ENCODE data around the gene PRRT1B.
A peak's percentile ranks its signal among the peaks of the same experiment; 100 is the strongest.

Gene PRRT1B

DNA sequence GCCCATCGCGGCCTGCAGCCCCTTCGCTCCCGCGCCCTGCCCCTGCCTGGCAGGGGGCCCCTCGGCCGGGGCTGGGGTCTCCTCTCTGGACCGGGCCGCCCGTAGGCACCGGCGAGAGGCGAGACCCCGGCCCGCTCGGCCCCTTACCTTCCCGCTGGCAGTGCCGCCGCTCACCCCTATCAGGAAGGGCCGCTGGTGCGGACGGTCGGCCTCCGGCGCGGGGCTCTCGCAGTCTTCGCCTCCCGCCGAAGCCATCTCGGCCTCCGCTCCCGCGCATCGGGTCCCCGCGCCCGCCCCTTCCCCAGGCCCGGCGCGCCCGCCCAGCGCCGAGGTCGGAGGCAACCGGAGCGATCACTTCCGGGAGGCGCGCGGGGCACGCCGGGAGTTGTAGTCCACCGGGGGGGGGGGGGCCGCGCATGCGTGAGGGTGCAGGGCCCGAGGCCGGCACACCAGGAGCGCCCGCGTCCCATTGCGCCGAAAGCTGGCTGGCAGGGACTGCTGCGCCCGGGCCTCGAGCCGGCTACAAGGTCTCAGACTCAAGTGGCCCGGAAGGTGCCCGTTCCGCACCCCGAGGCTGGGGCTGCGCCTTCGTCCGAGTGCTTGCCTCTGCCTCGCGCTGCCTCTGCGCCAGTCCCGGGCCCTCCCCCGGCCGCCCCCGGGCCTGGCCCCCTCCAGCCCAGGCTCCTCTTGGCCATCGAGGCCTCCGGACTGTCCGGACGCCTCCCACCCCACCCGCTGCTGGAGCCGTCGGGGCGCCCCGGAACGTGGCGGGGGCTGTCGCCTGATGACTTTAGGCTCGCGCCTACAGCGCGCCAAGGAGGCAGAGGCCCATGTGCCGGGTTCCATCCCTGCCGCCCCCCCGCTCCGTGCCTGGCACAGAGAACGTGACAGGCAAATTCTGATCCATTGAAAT, 14.1 kb upstream of the PRRT1B start, which contains the start of gene UCK1:
UCK1 (minus strand) TSS at position 344 of the 913 bp plus-strand sequence; CDS start at position 255, 89 bp downstream.
- H3K9ac ChIP-seq = peak within 1 kb of the TSS; percentile 59
- peak within 1 kb of the TSS; percentile 93 for H3K4me2 ChIP-seq
- H3K79me2 ChIP-seq (ENCODE audit: insufficient read depth, low read depth) = peaks cover 13% of the 10 kb centered on the region; the same call in 1 of the 2 replicates
- H3K4me1 ChIP-seq (ENCODE audit: low read depth, poor library complexity, severe bottlenecking) = peaks cover 8% of the 10 kb centered on the region
- no peaks in the 10 kb centered on the region for H3K27me3 ChIP-seq (ENCODE audit: insufficient read depth, low read depth)
- TF ChIP-seq, protein P1, sequence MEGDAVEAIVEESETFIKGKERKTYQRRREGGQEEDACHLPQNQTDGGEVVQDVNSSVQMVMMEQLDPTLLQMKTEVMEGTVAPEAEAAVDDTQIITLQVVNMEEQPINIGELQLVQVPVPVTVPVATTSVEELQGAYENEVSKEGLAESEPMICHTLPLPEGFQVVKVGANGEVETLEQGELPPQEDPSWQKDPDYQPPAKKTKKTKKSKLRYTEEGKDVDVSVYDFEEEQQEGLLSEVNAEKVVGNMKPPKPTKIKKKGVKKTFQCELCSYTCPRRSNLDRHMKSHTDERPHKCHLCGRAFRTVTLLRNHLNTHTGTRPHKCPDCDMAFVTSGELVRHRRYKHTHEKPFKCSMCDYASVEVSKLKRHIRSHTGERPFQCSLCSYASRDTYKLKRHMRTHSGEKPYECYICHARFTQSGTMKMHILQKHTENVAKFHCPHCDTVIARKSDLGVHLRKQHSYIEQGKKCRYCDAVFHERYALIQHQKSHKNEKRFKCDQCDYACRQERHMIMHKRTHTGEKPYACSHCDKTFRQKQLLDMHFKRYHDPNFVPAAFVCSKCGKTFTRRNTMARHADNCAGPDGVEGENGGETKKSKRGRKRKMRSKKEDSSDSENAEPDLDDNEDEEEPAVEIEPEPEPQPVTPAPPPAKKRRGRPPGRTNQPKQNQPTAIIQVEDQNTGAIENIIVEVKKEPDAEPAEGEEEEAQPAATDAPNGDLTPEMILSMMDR (conservative IDR thresholded peaks at IDR 0.05; ENCODE audit: low read depth, low read length) = no peak
- no peak within 1 kb of the TSS for H3K27ac ChIP-seq
- H2AFZ ChIP-seq (ENCODE audit: low read depth) = peak within 1 kb of the TSS; percentile 71
- no peak within 1 kb of the TSS for H3K4me3 ChIP-seq (IDR thresholded peaks at IDR 0.05; ENCODE audit: insufficient read depth, low read depth, low read length)
- H4K20me1 ChIP-seq (ENCODE audit: insufficient read depth) = no peaks in the 10 kb centered on the region
- H3K36me3 ChIP-seq (ENCODE audit: insufficient read depth) = peaks cover 9% of the 10 kb centered on the region; the same call in 1 of the 2 replicates

DNA sequence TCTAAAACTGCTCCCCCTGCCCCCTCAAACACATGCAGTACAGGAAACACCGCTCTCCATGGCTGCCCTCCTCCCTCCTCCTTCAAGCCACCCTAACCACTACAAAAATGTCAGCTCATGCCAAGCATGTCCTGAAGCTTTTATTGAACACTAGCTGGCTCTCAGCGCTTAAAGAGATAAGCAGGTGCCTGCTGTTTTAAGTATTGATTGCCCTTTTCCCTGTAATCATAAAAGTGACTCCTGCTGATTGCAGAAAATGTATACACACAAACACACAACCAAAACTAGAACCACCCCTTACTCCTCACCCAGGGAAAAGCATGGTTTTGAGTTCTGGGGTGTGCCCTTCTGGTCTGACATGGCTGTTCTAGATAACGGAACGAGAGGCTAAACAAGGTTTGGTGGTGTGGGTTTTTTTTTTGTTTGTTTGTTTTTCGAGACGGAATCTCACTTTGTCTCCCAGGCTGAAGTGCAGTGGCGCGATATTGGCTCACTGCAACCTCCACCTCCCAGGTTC, 10.5 kb upstream of the PRRT1B start:
- peaks cover 12% of the 10 kb centered on the region; the same call in 1 of the 2 replicates for H3K79me2 ChIP-seq (ENCODE audit: insufficient read depth, low read depth)
- H3K36me3 ChIP-seq (ENCODE audit: insufficient read depth) = no peaks in the 10 kb centered on the region
- no peak overlapping the region for H3K4me2 ChIP-seq
- H3K27ac ChIP-seq = no peak overlapping the region
- peaks cover 6% of the 10 kb centered on the region for H3K4me1 ChIP-seq (ENCODE audit: low read depth, poor library complexity, severe bottlenecking)
- no peak overlapping the region for H3K4me3 ChIP-seq (IDR thresholded peaks at IDR 0.05; ENCODE audit: insufficient read depth, low read depth, low read length)
- TF ChIP-seq, protein P1 (conservative IDR thresholded peaks at IDR 0.05; ENCODE audit: low read depth, low read length) = no peak
- no peaks in the 10 kb centered on the region for H4K20me1 ChIP-seq (ENCODE audit: insufficient read depth)
- H3K9ac ChIP-seq = no peak overlapping the region
- no peak overlapping the region for H2AFZ ChIP-seq (ENCODE audit: low read depth)
- no peaks in the 10 kb centered on the region for H3K27me3 ChIP-seq (ENCODE audit: insufficient read depth, low read depth)

DNA sequence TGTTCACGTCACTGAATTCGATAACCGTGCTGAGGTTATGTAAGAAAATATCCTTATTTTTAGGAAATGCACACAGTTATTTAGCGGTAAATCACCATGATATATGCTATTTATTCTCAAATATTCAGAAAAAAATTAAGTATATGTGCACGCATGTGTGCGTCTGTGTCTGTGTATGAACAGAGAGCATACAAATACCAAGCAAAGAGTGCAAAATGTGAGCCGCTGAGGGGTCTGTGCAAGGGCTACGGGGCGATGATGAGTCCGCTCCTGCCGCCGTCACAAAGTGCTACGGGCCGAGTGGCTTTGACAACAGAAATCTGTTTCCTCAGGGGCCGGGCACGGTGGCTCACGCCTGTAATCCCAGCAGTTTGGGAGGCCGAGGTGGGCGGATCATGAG, 7.4 kb upstream of the PRRT1B start:
- no peak overlapping the region for H3K27ac ChIP-seq
- no peaks in the 10 kb centered on the region for H3K36me3 ChIP-seq (ENCODE audit: insufficient read depth)

DNA sequence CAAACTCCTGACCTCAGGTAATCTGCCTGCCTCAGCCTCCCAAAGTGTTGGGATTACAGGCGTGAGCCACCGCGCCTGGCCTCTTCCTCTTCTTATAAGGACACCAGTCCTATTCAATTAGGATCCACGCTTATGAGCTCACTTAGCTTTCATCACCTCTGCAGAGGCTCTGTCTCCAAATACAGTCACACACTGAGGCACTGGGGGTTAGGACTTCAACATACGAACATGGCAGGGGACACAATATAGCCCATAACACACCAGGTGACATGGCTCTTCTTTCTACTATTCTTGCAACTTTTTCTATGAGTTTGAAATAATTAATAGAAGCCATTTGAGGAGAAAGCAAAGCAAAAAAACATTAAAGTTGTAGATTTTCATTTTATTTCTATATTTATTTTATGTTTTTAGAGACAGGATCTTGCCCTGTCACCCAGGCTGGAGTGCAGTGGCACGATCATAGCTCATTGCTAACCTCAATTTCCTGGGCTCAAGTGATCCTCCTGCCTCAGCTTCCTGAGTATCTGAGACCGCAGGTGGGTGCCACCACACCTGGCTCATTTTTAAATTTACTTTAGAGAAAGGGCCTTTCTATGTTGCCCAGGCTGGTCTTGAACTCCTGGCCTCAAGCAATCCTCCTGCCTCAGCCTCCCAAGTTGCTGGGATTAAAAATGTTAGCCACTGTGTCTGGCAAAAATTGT, 6.0 kb upstream of the PRRT1B start:
- H2AFZ ChIP-seq (ENCODE audit: low read depth) = no peak overlapping the region
- H3K9ac ChIP-seq = no peak overlapping the region
- no peak overlapping the region for H3K4me2 ChIP-seq
- no peak overlapping the region for H3K4me3 ChIP-seq (IDR thresholded peaks at IDR 0.05; ENCODE audit: insufficient read depth, low read depth, low read length)
- no peaks in the 10 kb centered on the region for H3K36me3 ChIP-seq (ENCODE audit: insufficient read depth)
- no peaks in the 10 kb centered on the region for H3K79me2 ChIP-seq (ENCODE audit: insufficient read depth, low read depth)
- TF ChIP-seq, protein P1 (conservative IDR thresholded peaks at IDR 0.05; ENCODE audit: low read depth, low read length) = no peak
- H4K20me1 ChIP-seq (ENCODE audit: insufficient read depth) = no peaks in the 10 kb centered on the region
- no peaks in the 10 kb centered on the region for H3K27me3 ChIP-seq (ENCODE audit: insufficient read depth, low read depth)
- H3K27ac ChIP-seq = no peak overlapping the region
- H3K4me1 ChIP-seq (ENCODE audit: low read depth, poor library complexity, severe bottlenecking) = no peaks in the 10 kb centered on the region

More for the DNA sequence above, 7.4 kb upstream of the PRRT1B start:
- no peak overlapping the region for H3K9ac ChIP-seq
- no peak overlapping the region for H3K4me2 ChIP-seq
- H3K4me1 ChIP-seq (ENCODE audit: low read depth, poor library complexity, severe bottlenecking) = no peaks in the 10 kb centered on the region
- no peaks in the 10 kb centered on the region for H3K27me3 ChIP-seq (ENCODE audit: insufficient read depth, low read depth)
- no peak overlapping the region for H3K4me3 ChIP-seq (IDR thresholded peaks at IDR 0.05; ENCODE audit: insufficient read depth, low read depth, low read length)
- no peaks in the 10 kb centered on the region for H4K20me1 ChIP-seq (ENCODE audit: insufficient read depth)
- TF ChIP-seq, protein P1 (conservative IDR thresholded peaks at IDR 0.05; ENCODE audit: low read depth, low read length) = no peak
- H2AFZ ChIP-seq (ENCODE audit: low read depth) = no peak overlapping the region
- H3K79me2 ChIP-seq (ENCODE audit: insufficient read depth, low read depth) = no peaks in the 10 kb centered on the region

Measured in KMS-11 (cell line).